HFFc6 (cell line): ENCODE results near the gene OR8U1. TPM values are rescaled to one million over a fixed set of nuclear protein-coding genes. Genes with fewer than 3 reads are reported as not detected.

Experiments used
- DNase-seq: peaks from one replicate; pipeline ENCODE4 v3.0.0-alpha.2; 2018
- H3K27ac Mint-ChIP-seq: 2 replicates; pipeline ENCODE4 v1.8.0; 2020; ENCODE audit warnings: mild to moderate bottlenecking, mixed read lengths
- H3K27me3 Mint-ChIP-seq: 2 replicates; pipeline ENCODE4 v1.8.0; 2021; ENCODE audit warnings: mild to moderate bottlenecking, moderate library complexity, mixed read lengths; ENCODE audit not compliant: insufficient read depth
- H3K36me3 Mint-ChIP-seq: 2 replicates; pipeline ENCODE4 v1.8.0; 2021; ENCODE audit warnings: low read depth, mixed read lengths
- H3K4me1 Mint-ChIP-seq: 2 replicates; pipeline ENCODE4 v1.8.0; 2020; ENCODE audit warnings: low read depth, mixed read lengths
- H3K4me3 Mint-ChIP-seq: 2 replicates; pipeline ENCODE4 v1.8.0; 2020; ENCODE audit warnings: mild to moderate bottlenecking, moderate library complexity, mixed read lengths
- H3K9me3 Mint-ChIP-seq: 2 replicates; pipeline ENCODE4 v1.8.0; 2020; ENCODE audit warnings: mild to moderate bottlenecking, mixed read lengths
- long read RNA-seq: library from polyadenylated mRNA; unstranded; transcript quantifications from one replicate; pipeline ENCODE4 v2.0.0, GENCODE V29; 2019
- total RNA-seq, 6 experiments: library from RNA; stranded (reverse); fragmentation: NEBNext Ultra II Directional; extraction: Animal tissue kit (Norgen Biotek cat#: 25700); gene quantifications; 2 replicates in 1 of 6; 3 replicates in 5 of 6; pipeline ENCODE4 v1.2.3, GENCODE V29; 2021
- TF ChIP-seq, protein P1 (sequence below): fragments of 200-600 bp; sonication (generic); IDR thresholded peaks from 2 replicates; pipeline ENCODE4 v1.5.0; 2021; ENCODE audit warnings: antibody characterized with exemption, mild to moderate bottlenecking

The OR8U1 gene
- not detected for total RNA-seq
- long read RNA-seq, result 0 reads

DNA sequence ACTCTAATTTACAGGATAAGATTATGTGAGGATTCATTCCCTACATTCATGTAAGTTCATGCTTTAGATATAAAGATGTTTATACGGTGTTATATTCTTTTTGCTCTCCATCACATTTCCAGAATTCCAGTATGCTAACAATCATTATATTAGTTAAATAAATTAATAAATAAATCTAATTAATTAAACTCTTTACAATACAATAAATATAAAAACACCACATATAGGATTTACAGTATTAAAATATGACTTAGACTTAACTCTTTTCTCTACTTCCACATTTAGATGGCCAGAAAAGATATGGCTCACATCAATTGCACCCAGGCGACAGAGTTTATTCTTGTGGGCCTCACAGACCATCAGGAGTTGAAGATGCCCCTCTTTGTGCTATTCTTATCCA lies at the start of gene OR8U1:
OR8U1 (plus strand) TSS at position 301 of the 400 bp plus-strand sequence; CDS start at position 301, 0 bp downstream.
- no peaks in the 10 kb centered on the region; the same call in 1 of the 2 replicates for H3K27me3 Mint-ChIP-seq
- no peak within 1 kb of the TSS for H3K4me3 Mint-ChIP-seq
- no peaks in the 10 kb centered on the region for H3K36me3 Mint-ChIP-seq
- TF ChIP-seq, protein P1, sequence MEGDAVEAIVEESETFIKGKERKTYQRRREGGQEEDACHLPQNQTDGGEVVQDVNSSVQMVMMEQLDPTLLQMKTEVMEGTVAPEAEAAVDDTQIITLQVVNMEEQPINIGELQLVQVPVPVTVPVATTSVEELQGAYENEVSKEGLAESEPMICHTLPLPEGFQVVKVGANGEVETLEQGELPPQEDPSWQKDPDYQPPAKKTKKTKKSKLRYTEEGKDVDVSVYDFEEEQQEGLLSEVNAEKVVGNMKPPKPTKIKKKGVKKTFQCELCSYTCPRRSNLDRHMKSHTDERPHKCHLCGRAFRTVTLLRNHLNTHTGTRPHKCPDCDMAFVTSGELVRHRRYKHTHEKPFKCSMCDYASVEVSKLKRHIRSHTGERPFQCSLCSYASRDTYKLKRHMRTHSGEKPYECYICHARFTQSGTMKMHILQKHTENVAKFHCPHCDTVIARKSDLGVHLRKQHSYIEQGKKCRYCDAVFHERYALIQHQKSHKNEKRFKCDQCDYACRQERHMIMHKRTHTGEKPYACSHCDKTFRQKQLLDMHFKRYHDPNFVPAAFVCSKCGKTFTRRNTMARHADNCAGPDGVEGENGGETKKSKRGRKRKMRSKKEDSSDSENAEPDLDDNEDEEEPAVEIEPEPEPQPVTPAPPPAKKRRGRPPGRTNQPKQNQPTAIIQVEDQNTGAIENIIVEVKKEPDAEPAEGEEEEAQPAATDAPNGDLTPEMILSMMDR, result no peak
- peaks cover 12% of the 10 kb centered on the region for H3K9me3 Mint-ChIP-seq
- no peaks in the 10 kb centered on the region for H3K4me1 Mint-ChIP-seq
- no peak within 1 kb of the TSS for H3K27ac Mint-ChIP-seq
- no peak for DNase-seq

GRCh38 chr11:56331861-56332491 lies 43.4 kb upstream of the OR8U1 start:
- TF ChIP-seq, protein P1, result no peak
- H3K36me3 Mint-ChIP-seq, result peaks cover 4% of the 10 kb centered on the region; the same call in 1 of the 2 replicates
- no peak overlapping the region for H3K27ac Mint-ChIP-seq
- H3K4me1 Mint-ChIP-seq, result no peaks in the 10 kb centered on the region
- no peaks in the 10 kb centered on the region for H3K27me3 Mint-ChIP-seq
- peaks cover 31% of the 10 kb centered on the region for H3K9me3 Mint-ChIP-seq
- DNase-seq, result no peak
- no peak overlapping the region for H3K4me3 Mint-ChIP-seq

- Mint-ChIP-seq H3K4me3 (no peak overlapping the region), H3K27me3 (no peaks in the 10 kb centered on the region), H3K9me3 (peaks cover 39% of the 10 kb centered on the region), H3K36me3 (peaks cover 4% of the 10 kb centered on the region), H3K27ac (no peak overlapping the region), H3K4me1 (no peaks in the 10 kb centered on the region)
- TF ChIP-seq, protein P1, result no peak
- DNase-seq, result no peak
Measured at GRCh38 chr11:56333156-56333555, 42.3 kb upstream of the OR8U1 start.

- TF ChIP-seq, protein P1, result no peak
- DNase-seq, result no peak
- H3K4me1 Mint-ChIP-seq, result no peaks in the 10 kb centered on the region
- H3K4me3 Mint-ChIP-seq, result no peak overlapping the region
- H3K36me3 Mint-ChIP-seq, result no peaks in the 10 kb centered on the region; the same call in 1 of the 2 replicates
- peaks cover 51% of the 10 kb centered on the region for H3K9me3 Mint-ChIP-seq
- no peaks in the 10 kb centered on the region for H3K27me3 Mint-ChIP-seq
- no peak overlapping the region for H3K27ac Mint-ChIP-seq
Measured at GRCh38 chr11:56340289-56340688, 35.1 kb upstream of the OR8U1 start.

DNA sequence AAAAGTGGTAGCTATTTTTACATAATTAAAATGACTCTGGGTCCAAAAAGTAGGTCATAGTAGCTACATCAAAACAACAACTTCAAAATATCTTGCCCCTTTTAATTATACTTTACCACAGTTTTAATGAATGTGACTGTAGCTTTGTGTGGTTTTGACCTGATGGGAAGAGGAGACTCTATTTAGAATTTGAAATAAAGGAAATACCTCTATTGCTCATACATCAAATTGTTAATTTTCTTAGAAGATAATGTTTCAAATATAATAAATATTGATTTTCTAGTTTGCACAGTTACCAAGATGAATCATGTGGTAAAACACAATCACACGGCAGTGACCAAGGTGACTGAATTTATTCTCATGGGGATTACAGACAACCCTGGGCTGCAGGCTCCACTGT lies 29.7 kb upstream of the OR8U1 start, which contains the start of gene OR8K1:
OR8K1 (plus strand) TSS at position 301 of the 400 bp plus-strand sequence; CDS start at position 301, 0 bp downstream.
- H3K36me3 Mint-ChIP-seq, result no peaks in the 10 kb centered on the region
- no peaks in the 10 kb centered on the region for H3K4me1 Mint-ChIP-seq
- no peak within 1 kb of the TSS for H3K27ac Mint-ChIP-seq
- TF ChIP-seq, protein P1, result no peak
- no peaks in the 10 kb centered on the region for H3K27me3 Mint-ChIP-seq
- H3K4me3 Mint-ChIP-seq, result no peak within 1 kb of the TSS
- H3K9me3 Mint-ChIP-seq, result peaks cover 14% of the 10 kb centered on the region
- DNase-seq, result no peak
